ENCODE measurements around the gene SCUBE1.

- TF ChIP-seq, protein P1, sequence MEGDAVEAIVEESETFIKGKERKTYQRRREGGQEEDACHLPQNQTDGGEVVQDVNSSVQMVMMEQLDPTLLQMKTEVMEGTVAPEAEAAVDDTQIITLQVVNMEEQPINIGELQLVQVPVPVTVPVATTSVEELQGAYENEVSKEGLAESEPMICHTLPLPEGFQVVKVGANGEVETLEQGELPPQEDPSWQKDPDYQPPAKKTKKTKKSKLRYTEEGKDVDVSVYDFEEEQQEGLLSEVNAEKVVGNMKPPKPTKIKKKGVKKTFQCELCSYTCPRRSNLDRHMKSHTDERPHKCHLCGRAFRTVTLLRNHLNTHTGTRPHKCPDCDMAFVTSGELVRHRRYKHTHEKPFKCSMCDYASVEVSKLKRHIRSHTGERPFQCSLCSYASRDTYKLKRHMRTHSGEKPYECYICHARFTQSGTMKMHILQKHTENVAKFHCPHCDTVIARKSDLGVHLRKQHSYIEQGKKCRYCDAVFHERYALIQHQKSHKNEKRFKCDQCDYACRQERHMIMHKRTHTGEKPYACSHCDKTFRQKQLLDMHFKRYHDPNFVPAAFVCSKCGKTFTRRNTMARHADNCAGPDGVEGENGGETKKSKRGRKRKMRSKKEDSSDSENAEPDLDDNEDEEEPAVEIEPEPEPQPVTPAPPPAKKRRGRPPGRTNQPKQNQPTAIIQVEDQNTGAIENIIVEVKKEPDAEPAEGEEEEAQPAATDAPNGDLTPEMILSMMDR (IDR thresholded peaks at IDR 0.05; ENCODE audit: low read length) = no peak
- no peak for TF ChIP-seq EZH2 (IDR thresholded peaks at IDR 0.05; ENCODE audit: borderline replicate concordance, low read length)
Measured at GRCh38 chr22:43200555-43200954, 142.6 kb downstream of the SCUBE1 start.

Data from OCI-LY1 (cell line).